Colonic mucosa (tissue), 4 donors: Measurements from ENCODE around the gene STT3B. TPM values are rescaled to one million over a fixed set of nuclear protein-coding genes. Genes with fewer than 3 reads are reported as not detected.

Source experiments
- DNase-seq: peaks from one replicate; pipeline ENCODE4 v3.0.0-alpha.2; 2020
- H3K27ac ChIP-seq: fragments of 200-600 bp; one replicate; pipeline ENCODE4 v1.8.0; 2021
- H3K27me3 ChIP-seq: fragments of 200-600 bp; one replicate; pipeline ENCODE4 v1.8.0; 2021
- H3K36me3 ChIP-seq: fragments of 200-600 bp; one replicate; pipeline ENCODE4 v1.8.0; 2021
- H3K4me1 ChIP-seq: fragments of 200-600 bp; one replicate; pipeline ENCODE4 v1.8.0; 2021; ENCODE audit warnings: mild to moderate bottlenecking
- H3K4me3 ChIP-seq: fragments of 200-600 bp; one replicate; pipeline ENCODE4 v1.8.0; 2021
- H3K9ac ChIP-seq, 2 donors: one replicate each; pipeline ENCODE4 v1.7.0; 2013; ENCODE audit warnings: control low read depth in 2 of 2, low read depth in 2 of 2, low read length in 2 of 2
- H3K9me3 ChIP-seq: fragments of 200-600 bp; one replicate; pipeline ENCODE4 v1.8.0; 2021
- intact Hi-C: fragments of 100-400 bp; cut with DNase I; formaldehyde crosslinking; loops from one replicate; pipeline ENCODE4 v1.14.1; 2022
- total RNA-seq, 2 donors: library from RNA; stranded (reverse); fragmentation: NEBNext Ultra II Directional in 1 of 2; extraction: Animal tissue kit (Norgen Biotek cat#: 25700) in 1 of 2; gene quantifications; one replicate each; pipeline ENCODE4 v1.2.1, GENCODE V29; 2021
- TF ChIP-seq, protein P1 (sequence below): fragments of 200-600 bp; IDR thresholded peaks from one replicate; pipeline ENCODE4 v1.8.0; 2022; ENCODE audit warnings: antibody characterized with exemption, mild to moderate bottlenecking
- donor health status: healthy.
- donor health status: DM: no; HTN: no; CAD: no.
- donor health status: DM: no; HTN: no; CAD: no.

The STT3B gene
- total RNA-seq, 2 donors from 2014 or later = 118 to 143 TPM

DNA sequence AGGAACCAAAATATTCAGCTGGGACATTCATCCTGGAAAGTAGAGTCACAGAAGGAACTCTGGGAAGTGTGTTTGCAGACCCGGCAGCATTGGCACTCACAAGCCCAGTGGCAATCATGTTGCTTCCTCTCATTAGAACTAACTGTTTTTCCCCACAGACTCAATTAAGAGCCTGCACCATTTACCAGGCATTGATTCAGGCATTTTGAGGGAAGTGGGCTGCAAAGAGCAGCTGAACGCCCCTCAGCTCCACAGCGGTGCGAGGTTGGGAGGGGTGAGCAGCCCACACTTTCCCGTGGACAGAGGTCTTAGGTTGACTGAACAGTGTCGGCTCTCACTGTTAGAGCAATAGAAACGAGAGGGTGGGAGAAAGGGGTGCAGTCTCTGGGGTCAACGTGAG, 143.8 kb downstream of the STT3B start:
- Histone ChIP-seq H3K27me3 (no peaks in the 10 kb centered on the region), H3K36me3 (no peaks in the 10 kb centered on the region), H3K9me3 (no peaks in the 10 kb centered on the region), H3K9ac (no peak overlapping the region), H3K4me3 (no peak overlapping the region), H3K4me1 (no peaks in the 10 kb centered on the region), H3K27ac (no peak overlapping the region)
- TF ChIP-seq, protein P1, sequence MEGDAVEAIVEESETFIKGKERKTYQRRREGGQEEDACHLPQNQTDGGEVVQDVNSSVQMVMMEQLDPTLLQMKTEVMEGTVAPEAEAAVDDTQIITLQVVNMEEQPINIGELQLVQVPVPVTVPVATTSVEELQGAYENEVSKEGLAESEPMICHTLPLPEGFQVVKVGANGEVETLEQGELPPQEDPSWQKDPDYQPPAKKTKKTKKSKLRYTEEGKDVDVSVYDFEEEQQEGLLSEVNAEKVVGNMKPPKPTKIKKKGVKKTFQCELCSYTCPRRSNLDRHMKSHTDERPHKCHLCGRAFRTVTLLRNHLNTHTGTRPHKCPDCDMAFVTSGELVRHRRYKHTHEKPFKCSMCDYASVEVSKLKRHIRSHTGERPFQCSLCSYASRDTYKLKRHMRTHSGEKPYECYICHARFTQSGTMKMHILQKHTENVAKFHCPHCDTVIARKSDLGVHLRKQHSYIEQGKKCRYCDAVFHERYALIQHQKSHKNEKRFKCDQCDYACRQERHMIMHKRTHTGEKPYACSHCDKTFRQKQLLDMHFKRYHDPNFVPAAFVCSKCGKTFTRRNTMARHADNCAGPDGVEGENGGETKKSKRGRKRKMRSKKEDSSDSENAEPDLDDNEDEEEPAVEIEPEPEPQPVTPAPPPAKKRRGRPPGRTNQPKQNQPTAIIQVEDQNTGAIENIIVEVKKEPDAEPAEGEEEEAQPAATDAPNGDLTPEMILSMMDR = no peak
- no peak for DNase-seq
- intact Hi-C loops = no loop called here

DNA sequence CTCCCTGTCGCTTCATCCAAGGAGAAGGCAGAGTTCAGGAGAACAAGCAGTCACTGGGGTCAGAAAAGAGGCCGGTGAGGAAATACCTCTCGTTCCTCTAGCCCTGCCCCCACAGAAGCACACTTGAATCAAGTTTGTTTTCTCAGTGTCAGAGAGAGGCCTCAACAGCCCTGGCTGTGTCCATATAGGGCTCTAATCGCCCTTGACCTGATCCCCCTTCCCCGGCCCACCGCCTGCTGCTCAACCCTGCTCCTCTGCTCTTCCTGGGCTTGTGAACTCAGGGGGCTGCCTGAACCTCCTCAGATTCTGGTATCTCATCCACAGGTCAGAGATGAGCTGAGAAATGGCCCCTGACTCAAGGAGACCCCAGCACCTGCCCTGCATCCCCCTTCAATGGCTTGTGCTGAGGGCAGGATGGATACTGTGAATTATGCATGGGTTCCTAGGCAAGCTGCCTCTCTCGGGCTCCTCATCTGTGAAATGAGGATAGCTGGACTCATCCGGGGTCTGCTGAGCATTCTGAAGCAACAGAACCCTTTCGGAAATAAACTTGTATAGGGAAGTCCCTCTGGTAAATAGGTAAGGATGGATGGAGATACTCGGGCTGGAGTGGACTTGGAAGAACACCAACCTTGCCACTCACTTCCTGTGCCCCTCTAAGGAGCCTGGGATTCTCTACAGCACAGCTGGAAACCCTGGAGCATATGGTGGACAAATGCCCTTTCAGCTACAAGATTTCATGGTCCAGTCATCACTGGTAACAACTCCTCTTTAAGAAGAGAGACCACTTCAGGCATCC, 147.5 kb downstream of the STT3B start:
- TF ChIP-seq, protein P1 = no peak
- Histone ChIP-seq H3K27me3 (no peaks in the 10 kb centered on the region), H3K27ac (no peak overlapping the region), H3K4me1 (no peaks in the 10 kb centered on the region), H3K4me3 (no peak overlapping the region), H3K9ac (no peak overlapping the region), H3K9me3 (no peaks in the 10 kb centered on the region), H3K36me3 (no peaks in the 10 kb centered on the region)
- DNase-seq = no peak
- intact Hi-C loops = no loop called here
